A673 (cell line): ENCODE measurements around the gene DARS1. TPM values are rescaled to one million over a fixed set of nuclear protein-coding genes. Genes with fewer than 3 reads are reported as not detected.

ENCODE experiments used
- BruUV-seq: library from RNA; stranded (reverse); fragments of 400-500 nt; replicated peaks from 2 replicates; lab custom pipeline; 2021; lab: Mats Ljungman, UMichigan
- CTCF ChIA-PET: fragments of 300-600 bp; sonication (Branson Sonifier 250); formaldehyde crosslinking; loops from one replicate; lab custom pipeline; 2022; ENCODE audit warnings: antibody characterized with exemption; lab: Charles Lee
- POLR2A ChIA-PET: fragments of 300-600 bp; sonication (Branson Sonifier 250); formaldehyde crosslinking; loops from one replicate; lab custom pipeline; 2022; ENCODE audit warnings: antibody characterized with exemption; ENCODE audit not compliant: low non-redundant PET; lab: Charles Lee
- DNase-seq: peaks from one replicate; pipeline ENCODE4 v3.0.0-alpha.2; 2015; ENCODE audit warnings: low spot score
- H3K27ac ChIP-seq: fragments of 200-600 bp; sonication (generic); 2 replicates; pipeline ENCODE4 v1.5.1; 2016; ENCODE audit warnings: mixed run types, low read depth, mild to moderate bottlenecking, mixed read lengths, antibody characterized with exemption, low read length; ENCODE audit not compliant: poor library complexity, severe bottlenecking
- H3K27me3 ChIP-seq: fragments of 200-600 bp; sonication (generic); replicated peaks from 2 replicates; pipeline ENCODE4 v1.6.1; 2017; ENCODE audit warnings: mixed run types, low read depth, mild to moderate bottlenecking, mixed read lengths, antibody characterized with exemption, low read length; ENCODE audit not compliant: insufficient read depth, poor library complexity
- H3K36me3 ChIP-seq: fragments of 200-600 bp; sonication (generic); 2 replicates; pipeline ENCODE4 v1.6.1; 2016; ENCODE audit warnings: mixed run types, mild to moderate bottlenecking, mixed read lengths, antibody characterized with exemption, low read length; ENCODE audit not compliant: insufficient read depth, poor library complexity, severe bottlenecking
- H3K4me1 ChIP-seq: fragments of 200-600 bp; sonication (generic); 2 replicates; pipeline ENCODE4 v1.6.1; 2017; ENCODE audit warnings: mixed run types, mild to moderate bottlenecking, mixed read lengths, antibody characterized with exemption, low read length; ENCODE audit not compliant: insufficient read depth, poor library complexity, severe bottlenecking
- H3K4me3 ChIP-seq: fragments of 200-600 bp; sonication (generic); 2 replicates; pipeline ENCODE4 v1.5.1; 2016; ENCODE audit warnings: low read depth, mixed run types, mild to moderate bottlenecking, mixed read lengths, low read length; ENCODE audit not compliant: poor library complexity, severe bottlenecking
- H3K9me3 ChIP-seq: fragments of 200-600 bp; sonication (generic); 2 replicates; pipeline ENCODE4 v1.6.1; 2016; ENCODE audit warnings: mixed run types, low read depth, mild to moderate bottlenecking, mixed read lengths, antibody characterized with exemption, low read length; ENCODE audit not compliant: poor library complexity, severe bottlenecking
- EZH2 ChIP-seq: fragments of 200-600 bp; sonication (generic); IDR thresholded peaks from 2 replicates; pipeline ENCODE4 v1.6.1; 2017; ENCODE audit warnings: borderline replicate concordance, low read depth, mild to moderate bottlenecking, mixed read lengths, antibody characterized with exemption, low read length; ENCODE audit not compliant: poor library complexity, severe bottlenecking
- intact Hi-C: fragments of 100-400 bp; cut with micrococcal nuclease; formaldehyde crosslinking; loops from one replicate; pipeline ENCODE4 v1.10.0; 2022; ENCODE audit not compliant: unreplicated experiment
- total RNA-seq: library from RNA; stranded (reverse); gene quantifications from 2 replicates; pipeline ENCODE4 v1.2.3, GENCODE V29; 2021
- TF ChIP-seq, protein P1 (sequence below): fragments of 300-800, 200-600 bp; sonication (generic); conservative IDR thresholded peaks from 2 replicates; pipeline ENCODE4 v1.5.1; 2017; ENCODE audit warnings: low read depth, mild to moderate bottlenecking, antibody characterized with exemption, low read length, moderate library complexity, mixed read lengths

Gene DARS1
- total RNA-seq, 1 experiment from 2014 or later: 63.6 TPM

DNA sequence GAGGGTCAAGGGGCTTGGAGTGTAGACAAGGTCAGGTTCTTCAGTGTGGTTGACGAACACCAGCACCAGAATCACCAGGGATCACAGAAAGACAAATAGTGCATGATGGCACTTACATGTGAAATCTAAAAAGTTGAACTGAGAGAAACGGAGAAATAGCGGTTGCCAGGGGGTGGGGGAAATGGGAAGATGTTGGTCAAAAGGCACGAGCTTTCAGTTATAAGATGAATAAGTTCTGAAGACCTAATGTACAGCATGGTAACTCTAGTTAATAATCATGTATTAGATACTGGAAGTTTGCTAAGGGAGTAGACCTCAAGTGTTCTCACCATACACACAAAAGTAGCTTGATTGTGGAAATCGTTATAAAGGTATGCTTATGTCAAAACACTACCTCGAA, 43.7 kb upstream of the DARS1 start:
- H3K4me1 ChIP-seq: no peaks in the 10 kb centered on the region
- POLR2A ChIA-PET: no interaction called here
- no peak for DNase-seq
- TF ChIP-seq, protein P1, sequence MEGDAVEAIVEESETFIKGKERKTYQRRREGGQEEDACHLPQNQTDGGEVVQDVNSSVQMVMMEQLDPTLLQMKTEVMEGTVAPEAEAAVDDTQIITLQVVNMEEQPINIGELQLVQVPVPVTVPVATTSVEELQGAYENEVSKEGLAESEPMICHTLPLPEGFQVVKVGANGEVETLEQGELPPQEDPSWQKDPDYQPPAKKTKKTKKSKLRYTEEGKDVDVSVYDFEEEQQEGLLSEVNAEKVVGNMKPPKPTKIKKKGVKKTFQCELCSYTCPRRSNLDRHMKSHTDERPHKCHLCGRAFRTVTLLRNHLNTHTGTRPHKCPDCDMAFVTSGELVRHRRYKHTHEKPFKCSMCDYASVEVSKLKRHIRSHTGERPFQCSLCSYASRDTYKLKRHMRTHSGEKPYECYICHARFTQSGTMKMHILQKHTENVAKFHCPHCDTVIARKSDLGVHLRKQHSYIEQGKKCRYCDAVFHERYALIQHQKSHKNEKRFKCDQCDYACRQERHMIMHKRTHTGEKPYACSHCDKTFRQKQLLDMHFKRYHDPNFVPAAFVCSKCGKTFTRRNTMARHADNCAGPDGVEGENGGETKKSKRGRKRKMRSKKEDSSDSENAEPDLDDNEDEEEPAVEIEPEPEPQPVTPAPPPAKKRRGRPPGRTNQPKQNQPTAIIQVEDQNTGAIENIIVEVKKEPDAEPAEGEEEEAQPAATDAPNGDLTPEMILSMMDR: no peak
- no peak for TF ChIP-seq EZH2
- no peak overlapping the region for H3K27ac ChIP-seq
- CTCF ChIA-PET: no interaction called here
- no peak overlapping the region for H3K4me3 ChIP-seq
- H3K36me3 ChIP-seq: no peaks in the 10 kb centered on the region
- no peaks in the 10 kb centered on the region for H3K9me3 ChIP-seq
- no TSS peak for BruUV-seq
- intact Hi-C loops: no loop called here
- peaks cover 21% of the 10 kb centered on the region for H3K27me3 ChIP-seq

DNA sequence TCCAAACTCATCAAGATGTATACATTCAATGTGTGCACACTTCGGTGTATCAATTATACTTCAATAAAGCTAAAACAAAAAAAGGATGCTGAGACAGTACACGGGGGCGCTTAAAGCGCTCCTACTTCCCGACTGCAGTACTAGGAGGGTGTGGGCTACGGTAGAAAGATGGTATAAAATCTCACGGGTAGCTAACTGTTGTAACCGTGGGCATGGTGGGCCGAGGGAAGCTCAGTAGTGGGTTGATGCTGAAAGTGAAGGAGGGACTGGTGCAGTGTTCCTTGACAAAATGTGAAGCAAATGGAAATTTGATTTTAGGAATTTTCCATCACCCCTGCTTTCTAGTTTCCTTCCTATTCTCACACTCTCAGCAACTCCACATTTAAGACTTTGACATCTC, 42.6 kb upstream of the DARS1 start:
- TF ChIP-seq EZH2: no peak
- TF ChIP-seq, protein P1: no peak
- DNase-seq: no peak
- ChIA-PET POLR2A (no interaction called here), CTCF (no interaction called here)
- Histone ChIP-seq H3K27me3 (peaks cover 13% of the 10 kb centered on the region), H3K4me3 (no peak overlapping the region), H3K36me3 (no peaks in the 10 kb centered on the region), H3K4me1 (no peaks in the 10 kb centered on the region), H3K27ac (no peak overlapping the region), H3K9me3 (no peaks in the 10 kb centered on the region)
- BruUV-seq: no TSS peak
- intact Hi-C loops: no loop called here

DNA sequence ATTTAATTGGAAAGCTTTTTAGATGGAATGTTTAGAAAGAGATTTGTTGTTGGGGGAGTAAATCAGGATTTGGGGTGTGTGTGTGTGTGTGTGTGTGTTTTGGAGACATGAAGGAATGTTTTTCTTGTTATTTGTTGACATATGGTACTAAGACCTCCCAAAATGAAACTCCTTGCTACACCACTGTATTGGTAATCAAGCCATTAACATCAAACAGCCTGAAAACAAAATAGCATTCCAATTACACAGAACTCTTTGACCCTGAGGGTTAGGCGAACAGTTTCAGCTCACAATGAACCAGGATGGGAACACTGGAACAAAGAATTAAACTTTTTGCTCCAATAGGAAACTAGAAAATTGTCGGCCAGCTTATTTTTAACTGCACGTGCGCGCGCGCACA, 41.7 kb upstream of the DARS1 start:
- BruUV-seq: no TSS peak

More for the DNA sequence above, 41.7 kb upstream of the DARS1 start:
- no peak overlapping the region for H3K27ac ChIP-seq
- H3K27me3 ChIP-seq: peaks cover 10% of the 10 kb centered on the region
- no peaks in the 10 kb centered on the region for H3K9me3 ChIP-seq
- intact Hi-C loops: no loop called here
- DNase-seq: no peak
- H3K4me3 ChIP-seq: no peak overlapping the region
- no peaks in the 10 kb centered on the region for H3K4me1 ChIP-seq
- POLR2A ChIA-PET: no interaction called here
- no peaks in the 10 kb centered on the region for H3K36me3 ChIP-seq
- CTCF ChIA-PET: no interaction called here
- no peak for TF ChIP-seq EZH2
- TF ChIP-seq, protein P1: no peak
